K562 (cell line): ENCODE data around the gene EVL. TPM values are rescaled to one million over a fixed set of nuclear protein-coding genes. Genes with fewer than 3 reads are reported as not detected.

ENCODE experiments used
- ETV6 ChIP-seq, 3 experiments: fragments of 150-350 bp in 1 of 3; sonication (generic) in 1 of 3; formaldehyde crosslinking in 1 of 3; IDR thresholded peaks; 2 replicates each; pipeline versions ENCODE4 v1.6.1 to v1.8.0; 2014 to 2022; ENCODE audit warnings: borderline replicate concordance in 2 of 3, low read depth in 2 of 3, antibody characterized with exemption in 1 of 3, low read length in 1 of 3, mild to moderate bottlenecking in 1 of 3, missing genetic modification reagents in 1 of 3
- FOXJ2 ChIP-seq: fragments of 200-800 bp; sonication (Bioruptor generic); IDR thresholded peaks from 2 replicates; pipeline ENCODE4 v1.6.1; 2016; ENCODE audit warnings: missing genetic modification characterization, missing compliant biosample characterization
- GATAD2B ChIP-seq: fragments of 450-650 bp; IDR thresholded peaks from 2 replicates; pipeline ENCODE4 v1.6.1; 2017; ENCODE audit warnings: mild to moderate bottlenecking, borderline replicate concordance
- HDAC1 ChIP-seq, 2 experiments: fragments of 450-650 bp; IDR thresholded peaks; 2 replicates each; pipeline ENCODE4 v1.6.1; 2016 to 2017; ENCODE audit warnings: inconsistent platforms in 1 of 2, mild to moderate bottlenecking in 1 of 2, moderate library complexity in 1 of 2
- HNRNPUL1 ChIP-seq: fragments of 200-400 bp; formaldehyde crosslinking; IDR thresholded peaks from 2 replicates; pipeline ENCODE4 v1.6.1; 2017; ENCODE audit warnings: low read length
- PHF8 ChIP-seq: fragments of 200-600 bp; sonication (generic); IDR thresholded peaks from 2 replicates; pipeline ENCODE4 v1.6.1; 2012; ENCODE audit warnings: mixed run types, mild to moderate bottlenecking, inconsistent platforms, low read length, moderate library complexity, borderline replicate concordance
- RBBP5 ChIP-seq: fragments of 200-600 bp; sonication (generic); IDR thresholded peaks from 2 replicates; pipeline ENCODE4 v1.6.1; 2012; ENCODE audit warnings: borderline replicate concordance, mild to moderate bottlenecking, low read length, control low read depth, inconsistent platforms; ENCODE audit not compliant: insufficient read depth, poor library complexity, severe bottlenecking
- RBM25 ChIP-seq: fragments of 200-400 bp; formaldehyde crosslinking; IDR thresholded peaks from 2 replicates; pipeline ENCODE4 v1.6.1; 2018; ENCODE audit warnings: low read length, low read depth, moderate library complexity; ENCODE audit not compliant: severe bottlenecking
- RCOR1 ChIP-seq, 2 experiments: IDR thresholded peaks; 2 replicates each; pipeline ENCODE4 v1.6.1; 2012; ENCODE audit warnings: low read depth in 2 of 2, low read length in 2 of 2, borderline replicate concordance in 1 of 2, improper control_type of control experiment in 1 of 2
- TAF7 ChIP-seq: fragments of 450-650 bp; IDR thresholded peaks from 2 replicates; pipeline ENCODE4 v1.6.1; 2016; ENCODE audit warnings: missing genetic modification characterization, missing compliant biosample characterization
- U2AF1 ChIP-seq: fragments of 200-400 bp; formaldehyde crosslinking; optimal IDR thresholded peaks from 2 replicates; pipeline ENCODE3; 2017; ENCODE audit warnings: mild to moderate bottlenecking, low read depth, low read length, moderate library complexity
- ZNF23 ChIP-seq: fragments of 250-450 bp; sonication (Bioruptor Pico); IDR thresholded peaks from 2 replicates; pipeline ENCODE4 v1.4.0; 2020; ENCODE audit warnings: mild to moderate bottlenecking
- ZNF239 ChIP-seq: fragments of 250-450 bp; sonication (Bioruptor Pico); IDR thresholded peaks from 2 replicates; pipeline ENCODE4 v1.4.0; 2020; ENCODE audit warnings: mild to moderate bottlenecking
- polyA plus RNA-seq, 8 experiments: library from polyadenylated mRNA; depleted of rRNA in 4 of 8; stranded (reverse) in 5 of 8; unstranded in 3 of 8; fragments of >200 nt; fragmentation: Nextera tagmentation in 2 of 8; fragmentation: Illumina TruSeq in 1 of 8; extraction: Ambion mirVana in 2 of 8; extraction: Trizol in 1 of 8; gene quantifications; 2 replicates each; pipeline versions ENCODE4 v1.2.1 to v1.2.3, GENCODE V29; 2011 to 2014; ENCODE audit warnings: inconsistent platforms in 1 of 8, missing spikeins in 1 of 8
- total RNA-seq, 7 experiments: library from RNA; depleted of rRNA in 6 of 7; stranded (reverse); fragments of >200 nt in 6 of 7; fragmentation: Illumina TruSeq in 2 of 7; extraction: Trizol in 2 of 7; gene quantifications; 2 replicates each; pipeline versions ENCODE4 v1.2.1 to v1.2.3, GENCODE V29; 2011 to 2021; ENCODE audit warnings: low replicate concordance in 1 of 7
- TF ChIP-seq, protein P1 (sequence below): fragments of 250-450 bp; sonication (Bioruptor Pico); IDR thresholded peaks from 2 replicates; pipeline ENCODE4 v1.8.0; 2022; ENCODE audit warnings: moderate library complexity, mild to moderate bottlenecking, inconsistent platforms
- TF ChIP-seq, protein P2 (sequence below): fragments of 450-650 bp; IDR thresholded peaks from 2 replicates; pipeline ENCODE4 v1.6.1; 2017; ENCODE audit warnings: mild to moderate bottlenecking, moderate library complexity
- TF ChIP-seq, protein P3 (sequence below): sonication (generic); formaldehyde crosslinking; IDR thresholded peaks from 2 replicates; pipeline ENCODE4 v1.8.0; 2022; ENCODE audit warnings: missing genetic modification reagents, mild to moderate bottlenecking, borderline replicate concordance
- TF ChIP-seq, protein P4 (sequence below): sonication (generic); IDR thresholded peaks from 2 replicates; pipeline ENCODE4 v1.6.1; 2016
- TF ChIP-seq, protein P5 (sequence below): fragments of 200-800 bp; sonication (Bioruptor generic); IDR thresholded peaks from 2 replicates; pipeline ENCODE4 v1.6.1; 2017; ENCODE audit warnings: missing genetic modification characterization, missing compliant biosample characterization

Gene EVL
- total and polyA plus RNA-seq, 9 of the 15 experiments (the other 6 are each of a cell fraction or from before 2014, with no cell fraction given), result 2.9 to 43.4 (median 23.9) TPM

DNA sequence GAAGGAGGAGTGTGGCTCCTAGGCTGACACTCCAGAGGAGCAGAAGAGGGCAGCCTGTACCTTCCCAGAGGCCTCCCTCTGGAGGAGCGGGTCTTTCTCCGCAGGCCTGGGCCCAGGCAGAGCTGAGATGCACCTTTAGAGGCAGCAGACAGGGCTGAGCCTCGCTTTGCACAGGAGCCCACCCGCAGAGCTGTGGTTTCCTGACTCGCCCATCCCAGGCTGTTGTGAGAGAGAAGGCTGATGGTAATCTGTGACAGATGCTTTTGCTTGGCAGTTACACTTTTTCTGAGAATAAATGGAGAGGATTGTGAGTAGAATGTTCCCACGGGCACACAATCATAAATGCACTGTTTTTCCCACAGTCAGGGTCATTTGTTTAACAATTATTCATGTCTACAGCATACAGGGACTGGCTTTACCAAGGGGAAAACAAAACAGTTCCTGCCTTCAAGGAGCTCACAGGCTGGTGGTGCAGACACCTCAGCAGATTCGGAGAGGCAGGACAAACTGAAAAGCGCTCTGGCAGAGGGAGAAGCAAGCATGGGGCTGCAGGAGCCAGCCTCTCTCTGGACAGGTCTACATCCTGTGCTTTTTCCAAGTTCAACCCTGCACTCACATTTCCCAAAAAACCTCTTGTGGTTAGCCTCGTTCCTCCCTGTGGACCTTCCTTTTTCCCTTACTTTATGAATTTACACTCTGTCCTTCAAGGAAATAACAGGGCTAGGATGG, 13.9 kb downstream of the EVL start (continued):
- TF ChIP-seq RBBP5 (no peak), HDAC1 (IDR thresholded peaks at IDR 0.05) (0 out of 4 replicates have a peak, but pooled peaks of 1 of the 2 experiments have one; percentile 21), TAF7 (tag) (no peak), ETV6 (IDR thresholded peaks at IDR 0.05; ENCODE audit: borderline replicate concordance in 1 of 2, low read depth in 2 of 2, low read length in 1 of 2) (no peak), ETV6 (CRISPR knock-in tag; IDR thresholded peaks at IDR 0.05; ENCODE audit: borderline replicate concordance) (no peak), RCOR1 (IDR thresholded peaks at IDR 0.05; ENCODE audit: borderline replicate concordance in 1 of 2, low read depth in 2 of 2, low read length in 2 of 2) (peak in 1 of 2 experiments; percentile 58; a peak in 1 of 4 replicates), FOXJ2 (tag) (no peak), RBM25 (no peak), GATAD2B (no peak), HNRNPUL1 (no peak), U2AF1 (no peak), ZNF23 (CRISPR knock-in tag) (no peak), ZNF239 (CRISPR knock-in tag) (no peak), PHF8 (no peak)
- TF ChIP-seq, protein P1, sequence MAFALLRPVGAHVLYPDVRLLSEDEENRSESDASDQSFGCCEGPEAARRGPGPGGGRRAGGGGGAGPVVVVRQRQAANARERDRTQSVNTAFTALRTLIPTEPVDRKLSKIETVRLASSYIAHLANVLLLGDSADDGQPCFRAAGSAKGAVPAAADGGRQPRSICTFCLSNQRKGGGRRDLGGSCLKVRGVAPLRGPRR, result no peak
- TF ChIP-seq, protein P2, sequence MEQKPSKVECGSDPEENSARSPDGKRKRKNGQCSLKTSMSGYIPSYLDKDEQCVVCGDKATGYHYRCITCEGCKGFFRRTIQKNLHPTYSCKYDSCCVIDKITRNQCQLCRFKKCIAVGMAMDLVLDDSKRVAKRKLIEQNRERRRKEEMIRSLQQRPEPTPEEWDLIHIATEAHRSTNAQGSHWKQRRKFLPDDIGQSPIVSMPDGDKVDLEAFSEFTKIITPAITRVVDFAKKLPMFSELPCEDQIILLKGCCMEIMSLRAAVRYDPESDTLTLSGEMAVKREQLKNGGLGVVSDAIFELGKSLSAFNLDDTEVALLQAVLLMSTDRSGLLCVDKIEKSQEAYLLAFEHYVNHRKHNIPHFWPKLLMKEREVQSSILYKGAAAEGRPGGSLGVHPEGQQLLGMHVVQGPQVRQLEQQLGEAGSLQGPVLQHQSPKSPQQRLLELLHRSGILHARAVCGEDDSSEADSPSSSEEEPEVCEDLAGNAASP, result no peak
- TF ChIP-seq, protein P3, sequence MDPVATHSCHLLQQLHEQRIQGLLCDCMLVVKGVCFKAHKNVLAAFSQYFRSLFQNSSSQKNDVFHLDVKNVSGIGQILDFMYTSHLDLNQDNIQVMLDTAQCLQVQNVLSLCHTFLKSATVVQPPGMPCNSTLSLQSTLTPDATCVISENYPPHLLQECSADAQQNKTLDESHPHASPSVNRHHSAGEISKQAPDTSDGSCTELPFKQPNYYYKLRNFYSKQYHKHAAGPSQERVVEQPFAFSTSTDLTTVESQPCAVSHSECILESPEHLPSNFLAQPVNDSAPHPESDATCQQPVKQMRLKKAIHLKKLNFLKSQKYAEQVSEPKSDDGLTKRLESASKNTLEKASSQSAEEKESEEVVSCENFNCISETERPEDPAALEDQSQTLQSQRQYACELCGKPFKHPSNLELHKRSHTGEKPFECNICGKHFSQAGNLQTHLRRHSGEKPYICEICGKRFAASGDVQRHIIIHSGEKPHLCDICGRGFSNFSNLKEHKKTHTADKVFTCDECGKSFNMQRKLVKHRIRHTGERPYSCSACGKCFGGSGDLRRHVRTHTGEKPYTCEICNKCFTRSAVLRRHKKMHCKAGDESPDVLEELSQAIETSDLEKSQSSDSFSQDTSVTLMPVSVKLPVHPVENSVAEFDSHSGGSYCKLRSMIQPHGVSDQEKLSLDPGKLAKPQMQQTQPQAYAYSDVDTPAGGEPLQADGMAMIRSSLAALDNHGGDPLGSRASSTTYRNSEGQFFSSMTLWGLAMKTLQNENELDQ, result no peak
- TF ChIP-seq, protein P4, sequence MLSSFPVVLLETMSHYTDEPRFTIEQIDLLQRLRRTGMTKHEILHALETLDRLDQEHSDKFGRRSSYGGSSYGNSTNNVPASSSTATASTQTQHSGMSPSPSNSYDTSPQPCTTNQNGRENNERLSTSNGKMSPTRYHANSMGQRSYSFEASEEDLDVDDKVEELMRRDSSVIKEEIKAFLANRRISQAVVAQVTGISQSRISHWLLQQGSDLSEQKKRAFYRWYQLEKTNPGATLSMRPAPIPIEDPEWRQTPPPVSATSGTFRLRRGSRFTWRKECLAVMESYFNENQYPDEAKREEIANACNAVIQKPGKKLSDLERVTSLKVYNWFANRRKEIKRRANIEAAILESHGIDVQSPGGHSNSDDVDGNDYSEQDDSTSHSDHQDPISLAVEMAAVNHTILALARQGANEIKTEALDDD, result no peak
- TF ChIP-seq, protein P5, sequence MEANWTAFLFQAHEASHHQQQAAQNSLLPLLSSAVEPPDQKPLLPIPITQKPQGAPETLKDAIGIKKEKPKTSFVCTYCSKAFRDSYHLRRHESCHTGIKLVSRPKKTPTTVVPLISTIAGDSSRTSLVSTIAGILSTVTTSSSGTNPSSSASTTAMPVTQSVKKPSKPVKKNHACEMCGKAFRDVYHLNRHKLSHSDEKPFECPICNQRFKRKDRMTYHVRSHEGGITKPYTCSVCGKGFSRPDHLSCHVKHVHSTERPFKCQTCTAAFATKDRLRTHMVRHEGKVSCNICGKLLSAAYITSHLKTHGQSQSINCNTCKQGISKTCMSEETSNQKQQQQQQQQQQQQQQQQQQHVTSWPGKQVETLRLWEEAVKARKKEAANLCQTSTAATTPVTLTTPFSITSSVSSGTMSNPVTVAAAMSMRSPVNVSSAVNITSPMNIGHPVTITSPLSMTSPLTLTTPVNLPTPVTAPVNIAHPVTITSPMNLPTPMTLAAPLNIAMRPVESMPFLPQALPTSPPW (CRISPR knock-in tag), result no peak
